ENCODE measurements around the gene STEAP3.

The STEAP3 gene

GRCh38 chr2:119228136-119228535 lies 4.5 kb downstream of the STEAP3 start:
- no peak for DNase-seq

GRCh38 chr2:119228964-119229363 lies 5.3 kb downstream of the STEAP3 start:
- no peak for DNase-seq

GRCh38 chr2:119229716-119230115 lies 6.1 kb downstream of the STEAP3 start:
- no peak for DNase-seq

- no peak for DNase-seq
These were observed 6.9 kb downstream of the STEAP3 start for GRCh38 chr2:119230219-119231185.

GRCh38 chr2:119231975-119232665 lies 8.5 kb downstream of the STEAP3 start:
- DNase-seq: no peak

GRCh38 chr2:119232666-119232993 lies 9.0 kb downstream of the STEAP3 start:
- no peak for DNase-seq

GRCh38 chr2:119233326-119234020 lies 9.8 kb downstream of the STEAP3 start:
- DNase-seq: no peak

- DNase-seq: no peak
These were observed 10.7 kb downstream of the STEAP3 start for GRCh38 chr2:119234021-119235019.

GRCh38 chr2:119236796-119237195 lies 13.2 kb downstream of the STEAP3 start:
- DNase-seq: no peak

- DNase-seq: no peak
These were observed 16.9 kb downstream of the STEAP3 start for GRCh38 chr2:119240311-119241204.

GRCh38 chr2:119241205-119241532 lies 17.5 kb downstream of the STEAP3 start:
- DNase-seq: no peak

GRCh38 chr2:119242276-119243119 lies 18.9 kb downstream of the STEAP3 start:
- no peak for DNase-seq

GRCh38 chr2:119243621-119244020 lies 20.0 kb downstream of the STEAP3 start:
- no peak for DNase-seq

- DNase-seq: no peak
These were observed 21.6 kb downstream of the STEAP3 start for GRCh38 chr2:119245076-119245840.

GRCh38 chr2:119245841-119246230 lies 22.2 kb downstream of the STEAP3 start:
- DNase-seq: no peak

- no peak for DNase-seq
These were observed 23.5 kb downstream of the STEAP3 start for GRCh38 chr2:119246884-119247843.

- DNase-seq: no peak
These were observed 24.2 kb downstream of the STEAP3 start for GRCh38 chr2:119247844-119248271.

- no peak for DNase-seq
These were observed 24.7 kb downstream of the STEAP3 start for GRCh38 chr2:119248311-119248710.

All from KG1 (cell line).